H9 (cell line): Measurements from ENCODE around the gene ANO10. TPM values are rescaled to one million over a fixed set of nuclear protein-coding genes. Genes with fewer than 3 reads are reported as not detected.

Experiments used
- DNase-seq: peaks from one replicate; pipeline ENCODE4 v3.0.0-alpha.2; 2017
- H2AFZ ChIP-seq: one replicate; pipeline ENCODE4 v1.6.1; 2013; ENCODE audit warnings: mild to moderate bottlenecking, low read length, control low read depth, moderate library complexity
- H2AK5ac ChIP-seq: 2 replicates; pipeline ENCODE4 v1.6.1; 2013; ENCODE audit warnings: low read length, control low read depth, mixed read lengths; ENCODE audit not compliant: insufficient read length
- H2BK120ac ChIP-seq: one replicate; pipeline ENCODE4 v1.6.1; 2013; ENCODE audit warnings: low read depth, mild to moderate bottlenecking, low read length, control low read depth, inconsistent platforms; ENCODE audit not compliant: poor library complexity, severe bottlenecking
- H2BK12ac ChIP-seq: 2 replicates; pipeline ENCODE4 v1.6.1; 2013; ENCODE audit warnings: low read length, control low read depth, mixed read lengths, low read depth; ENCODE audit not compliant: insufficient read length
- H2BK15ac ChIP-seq: 2 replicates; pipeline ENCODE4 v1.6.1; 2013; ENCODE audit warnings: low read depth, low read length, control low read depth
- H2BK20ac ChIP-seq: one replicate; pipeline ENCODE4 v1.6.1; 2013; ENCODE audit warnings: low read depth, mild to moderate bottlenecking, low read length, control low read depth, inconsistent platforms; ENCODE audit not compliant: poor library complexity, severe bottlenecking
- H2BK5ac ChIP-seq: 2 replicates; pipeline ENCODE4 v1.6.1; 2013; ENCODE audit warnings: low read length, control low read depth, mixed read lengths; ENCODE audit not compliant: insufficient read length
- H3K14ac ChIP-seq: 2 replicates; pipeline ENCODE4 v1.6.1; 2013; ENCODE audit warnings: low read length, control low read depth; ENCODE audit not compliant: insufficient read depth
- H3K18ac ChIP-seq: 2 replicates; pipeline ENCODE4 v1.6.1; 2013; ENCODE audit warnings: low read depth, mild to moderate bottlenecking, mixed read lengths, low read length, control low read depth; ENCODE audit not compliant: insufficient read length
- H3K23ac ChIP-seq: 2 replicates; pipeline ENCODE4 v1.6.1; 2013; ENCODE audit warnings: low read length, control low read depth, mixed read lengths, low read depth; ENCODE audit not compliant: insufficient read length
- H3K23me2 ChIP-seq: 2 replicates; pipeline ENCODE4 v1.6.1; 2013; ENCODE audit warnings: low read depth, mild to moderate bottlenecking, mixed read lengths, low read length, control low read depth; ENCODE audit not compliant: insufficient read length, poor library complexity, severe bottlenecking
- H3K27ac ChIP-seq: 2 replicates; pipeline ENCODE4 v1.5.1; 2013; ENCODE audit warnings: low read length, control low read depth, mixed read lengths, low read depth; ENCODE audit not compliant: insufficient read length
- H3K27me3 ChIP-seq: 2 replicates; pipeline ENCODE4 v1.6.1; 2013; ENCODE audit warnings: low read length, control low read depth, inconsistent platforms; ENCODE audit not compliant: insufficient read depth
- H3K4ac ChIP-seq: 2 replicates; pipeline ENCODE4 v1.6.1; 2013; ENCODE audit warnings: low read depth, mild to moderate bottlenecking, control low read depth, inconsistent platforms, low read length, moderate library complexity
- H3K4me1 ChIP-seq: 2 replicates; pipeline ENCODE4 v1.6.1; 2013; ENCODE audit warnings: low read length, control low read depth, inconsistent platforms; ENCODE audit not compliant: insufficient read depth
- H3K4me2 ChIP-seq: 2 replicates; pipeline ENCODE4 v1.6.1; 2013; ENCODE audit warnings: low read length, control low read depth, mixed read lengths; ENCODE audit not compliant: insufficient read length, insufficient read depth
- H3K56ac ChIP-seq: 2 replicates; pipeline ENCODE4 v1.6.1; 2013; ENCODE audit warnings: low read depth, mild to moderate bottlenecking, mixed read lengths, low read length, control low read depth; ENCODE audit not compliant: insufficient read length
- H3K79me1 ChIP-seq: 2 replicates; pipeline ENCODE4 v1.6.1; 2013; ENCODE audit warnings: low read depth, mild to moderate bottlenecking, moderate library complexity, low read length, control low read depth, inconsistent platforms; ENCODE audit not compliant: insufficient read depth, poor library complexity, severe bottlenecking
- H3K79me2 ChIP-seq: 2 replicates; pipeline ENCODE4 v1.6.1; 2013; ENCODE audit warnings: low read length, control low read depth, inconsistent platforms; ENCODE audit not compliant: insufficient read depth
- H3K9ac ChIP-seq: 2 replicates; pipeline ENCODE4 v1.6.1; 2013; ENCODE audit warnings: low read length, control low read depth, mixed read lengths; ENCODE audit not compliant: insufficient read length; ENCODE audit errors: extremely low read depth
- H3K9me3 ChIP-seq: one replicate; pipeline ENCODE4 v1.6.1; 2013; ENCODE audit warnings: low read depth, low read length, inconsistent platforms; ENCODE audit not compliant: control insufficient read depth
- H3T11ph ChIP-seq: one replicate; pipeline ENCODE4 v1.6.1; 2013; ENCODE audit warnings: mild to moderate bottlenecking, low read length, control low read depth, inconsistent platforms
- H4K20me1 ChIP-seq: one replicate; pipeline ENCODE4 v1.6.1; 2013; ENCODE audit not compliant: control insufficient read depth, insufficient read length, insufficient read depth
- H4K5ac ChIP-seq: 2 replicates; pipeline ENCODE4 v1.6.1; 2013; ENCODE audit warnings: low read depth, mild to moderate bottlenecking, mixed read lengths, low read length, control low read depth; ENCODE audit not compliant: insufficient read length
- H4K8ac ChIP-seq: replicated peaks from 2 replicates; pipeline ENCODE4 v1.6.1; 2013; ENCODE audit warnings: low read length, control low read depth, mixed read lengths, low read depth; ENCODE audit not compliant: insufficient read length
- H4K91ac ChIP-seq: 2 replicates; pipeline ENCODE4 v1.6.1; 2013; ENCODE audit warnings: low read depth, mild to moderate bottlenecking, moderate library complexity, mixed read lengths, low read length, control low read depth; ENCODE audit not compliant: insufficient read length
- H3K27ac Mint-ChIP-seq, 3 experiments: 2 replicates in 2 of 3; 3 replicates in 1 of 3; pipeline ENCODE4 v1.8.0; 2020 to 2021; ENCODE audit warnings: mixed read lengths in 3 of 3, mild to moderate bottlenecking in 1 of 3, moderate library complexity in 1 of 3
- H3K27me3 Mint-ChIP-seq: 2 replicates; pipeline ENCODE4 v1.8.0; 2021; ENCODE audit warnings: low read depth, mild to moderate bottlenecking, moderate library complexity, mixed read lengths
- H3K36me3 Mint-ChIP-seq, 3 experiments: 2 replicates in 2 of 3; 3 replicates in 1 of 3; pipeline ENCODE4 v1.8.0; 2020 to 2021; ENCODE audit warnings: low read depth in 3 of 3, mixed read lengths in 3 of 3; ENCODE audit not compliant: insufficient read depth in 1 of 3
- H3K4me1 Mint-ChIP-seq, 2 experiments: 2 replicates each; pipeline ENCODE4 v1.8.0; 2020; ENCODE audit warnings: mixed read lengths in 2 of 2
- H3K4me3 Mint-ChIP-seq, 2 experiments: 2 replicates in 1 of 2; 3 replicates in 1 of 2; pipeline ENCODE4 v1.8.0; 2020 to 2021; ENCODE audit warnings: mild to moderate bottlenecking in 2 of 2, mixed read lengths in 2 of 2, moderate library complexity in 1 of 2
- H3K9me3 Mint-ChIP-seq, 2 experiments: 2 replicates in 1 of 2; 3 replicates in 1 of 2; pipeline ENCODE4 v1.8.0; 2020; ENCODE audit warnings: mild to moderate bottlenecking in 2 of 2, mixed read lengths in 2 of 2, moderate library complexity in 1 of 2
- WGBS: extraction: QIAGEN DNeasy Blood & Tissue Kit; methylation state at CpG from one replicate; pipeline ENCODE4 v1.1.7; 2013; ENCODE audit warnings: missing lambda C conversion rate, low lambda C conversion rate, mixed read lengths; ENCODE audit not compliant: insufficient read length; ENCODE audit errors: extremely low coverage; 5-methylcytosine and 5-hydroxymethylcytosine counted together
- total RNA-seq: library from RNA; stranded (reverse); gene quantifications from 2 replicates; pipeline ENCODE4 v1.2.1, GENCODE V29; 2021
- TF ChIP-seq, protein P1 (sequence below): fragments of 200-600 bp; sonication (generic); conservative IDR thresholded peaks from 3 replicates; pipeline ENCODE4 v1.8.0; 2021; ENCODE audit warnings: antibody characterized with exemption, mild to moderate bottlenecking

ANO10 gene
- total RNA-seq, 1 experiment from 2014 or later, result 38.7 TPM

DNA sequence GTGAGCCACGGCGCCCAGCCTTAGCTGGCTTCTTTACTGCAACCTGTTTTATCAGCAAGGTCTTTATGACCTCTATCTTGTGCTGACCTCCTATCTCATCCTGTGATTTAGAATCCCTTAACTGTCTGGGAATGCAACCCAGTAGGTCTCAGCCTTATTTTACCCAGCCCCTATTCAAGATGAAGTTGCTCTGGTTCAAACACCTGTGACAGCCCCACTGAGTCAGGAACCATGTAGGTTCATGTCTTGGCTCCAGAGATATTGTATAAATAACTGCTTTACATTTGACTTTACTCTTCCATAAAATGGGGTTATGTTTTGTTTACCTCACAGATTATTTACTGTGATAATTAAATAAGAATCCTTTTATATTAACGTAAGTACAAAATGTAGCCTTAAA lies 27.1 kb upstream of the ANO10 start:
- Histone ChIP-seq H3K27ac (no peak overlapping the region), H2BK120ac (no peak overlapping the region), H4K5ac (no peak overlapping the region), H3K9me3 (no peaks in the 10 kb centered on the region), H3K4ac (no peak overlapping the region), H3K79me1 (no peaks in the 10 kb centered on the region), H3K14ac (no peak overlapping the region), H2AK5ac (no peak overlapping the region), H3K56ac (no peak overlapping the region), H4K8ac (no peak overlapping the region), H2AFZ (no peak overlapping the region), H3K23me2 (no peaks in the 10 kb centered on the region), H3K9ac (no peak overlapping the region), H2BK15ac (no peak overlapping the region), H3K27me3 (no peaks in the 10 kb centered on the region), H3K18ac (no peak overlapping the region), H3K4me1 (no peaks in the 10 kb centered on the region; the same call in 1 of the 2 replicates), H4K91ac (no peak overlapping the region), H3K4me2 (no peak overlapping the region), H3K79me2 (no peaks in the 10 kb centered on the region), H2BK20ac (no peak overlapping the region), H3T11ph (no peak overlapping the region), H3K23ac (no peak overlapping the region), H2BK5ac (no peak overlapping the region), H4K20me1 (no peaks in the 10 kb centered on the region), H2BK12ac (no peak overlapping the region)
- H3K9me3 Mint-ChIP-seq, result no peaks in the 10 kb centered on the region
- H3K27ac Mint-ChIP-seq, result no peak overlapping the region
- no peak for DNase-seq
- peaks cover 28 to 30% of the 10 kb centered on the region in 2 experiments for H3K4me1 Mint-ChIP-seq
- no CpG with 5 or more reads among the region's 3 CpGs for WGBS
- TF ChIP-seq, protein P1, sequence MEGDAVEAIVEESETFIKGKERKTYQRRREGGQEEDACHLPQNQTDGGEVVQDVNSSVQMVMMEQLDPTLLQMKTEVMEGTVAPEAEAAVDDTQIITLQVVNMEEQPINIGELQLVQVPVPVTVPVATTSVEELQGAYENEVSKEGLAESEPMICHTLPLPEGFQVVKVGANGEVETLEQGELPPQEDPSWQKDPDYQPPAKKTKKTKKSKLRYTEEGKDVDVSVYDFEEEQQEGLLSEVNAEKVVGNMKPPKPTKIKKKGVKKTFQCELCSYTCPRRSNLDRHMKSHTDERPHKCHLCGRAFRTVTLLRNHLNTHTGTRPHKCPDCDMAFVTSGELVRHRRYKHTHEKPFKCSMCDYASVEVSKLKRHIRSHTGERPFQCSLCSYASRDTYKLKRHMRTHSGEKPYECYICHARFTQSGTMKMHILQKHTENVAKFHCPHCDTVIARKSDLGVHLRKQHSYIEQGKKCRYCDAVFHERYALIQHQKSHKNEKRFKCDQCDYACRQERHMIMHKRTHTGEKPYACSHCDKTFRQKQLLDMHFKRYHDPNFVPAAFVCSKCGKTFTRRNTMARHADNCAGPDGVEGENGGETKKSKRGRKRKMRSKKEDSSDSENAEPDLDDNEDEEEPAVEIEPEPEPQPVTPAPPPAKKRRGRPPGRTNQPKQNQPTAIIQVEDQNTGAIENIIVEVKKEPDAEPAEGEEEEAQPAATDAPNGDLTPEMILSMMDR, result no peak
- H3K27me3 Mint-ChIP-seq, result no peaks in the 10 kb centered on the region
- no peaks in the 10 kb centered on the region; a peak in 1 of 7 replicates for H3K36me3 Mint-ChIP-seq
- no peak overlapping the region for H3K4me3 Mint-ChIP-seq
